Hepatocyte (in vitro differentiated cells): Measurements from ENCODE around the gene REV3L.

Source experiments
- EZH2 ChIP-seq: fragments of 200-600 bp; sonication (generic); IDR thresholded peaks from 2 replicates; pipeline ENCODE4 v1.6.1; 2016; ENCODE audit warnings: antibody characterized with exemption, mild to moderate bottlenecking, borderline replicate concordance
- TF ChIP-seq, protein P1 (sequence below): fragments of 200-600 bp; sonication (generic); IDR thresholded peaks from 2 replicates; pipeline ENCODE4 v1.5.1; 2016; ENCODE audit warnings: antibody characterized with exemption, mild to moderate bottlenecking; ENCODE audit not compliant: poor library complexity

DNA sequence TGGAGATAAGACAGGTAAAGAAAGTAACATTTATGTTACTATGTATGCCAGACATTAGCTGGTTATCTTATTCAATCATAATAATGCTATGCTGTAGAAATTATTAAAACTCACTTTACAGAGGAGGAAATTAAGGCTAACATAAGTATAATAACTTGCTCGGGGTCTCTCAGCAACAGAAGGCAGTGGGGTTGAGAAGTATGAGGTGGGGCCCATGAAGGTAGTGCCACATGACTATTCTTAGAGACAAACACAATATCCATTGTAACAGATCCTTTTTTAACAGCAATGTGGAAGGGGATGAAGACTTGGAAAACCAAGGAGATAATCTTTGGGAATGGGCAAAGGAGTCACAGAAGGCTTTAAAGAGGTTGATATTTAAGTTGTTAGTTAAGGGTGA, 11.5 kb downstream of the REV3L start:
- TF ChIP-seq, protein P1, sequence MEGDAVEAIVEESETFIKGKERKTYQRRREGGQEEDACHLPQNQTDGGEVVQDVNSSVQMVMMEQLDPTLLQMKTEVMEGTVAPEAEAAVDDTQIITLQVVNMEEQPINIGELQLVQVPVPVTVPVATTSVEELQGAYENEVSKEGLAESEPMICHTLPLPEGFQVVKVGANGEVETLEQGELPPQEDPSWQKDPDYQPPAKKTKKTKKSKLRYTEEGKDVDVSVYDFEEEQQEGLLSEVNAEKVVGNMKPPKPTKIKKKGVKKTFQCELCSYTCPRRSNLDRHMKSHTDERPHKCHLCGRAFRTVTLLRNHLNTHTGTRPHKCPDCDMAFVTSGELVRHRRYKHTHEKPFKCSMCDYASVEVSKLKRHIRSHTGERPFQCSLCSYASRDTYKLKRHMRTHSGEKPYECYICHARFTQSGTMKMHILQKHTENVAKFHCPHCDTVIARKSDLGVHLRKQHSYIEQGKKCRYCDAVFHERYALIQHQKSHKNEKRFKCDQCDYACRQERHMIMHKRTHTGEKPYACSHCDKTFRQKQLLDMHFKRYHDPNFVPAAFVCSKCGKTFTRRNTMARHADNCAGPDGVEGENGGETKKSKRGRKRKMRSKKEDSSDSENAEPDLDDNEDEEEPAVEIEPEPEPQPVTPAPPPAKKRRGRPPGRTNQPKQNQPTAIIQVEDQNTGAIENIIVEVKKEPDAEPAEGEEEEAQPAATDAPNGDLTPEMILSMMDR = no peak
- TF ChIP-seq EZH2 = no peak
